K562 (cell line): ENCODE data around the gene ISOC1.

ENCODE experiments used
- CBX5 ChIP-seq: IDR thresholded peaks from 2 replicates; pipeline ENCODE4 v1.6.1; 2014; ENCODE audit warnings: low read depth, borderline replicate concordance
- CEBPB ChIP-seq: fragments of 450-650 bp; IDR thresholded peaks from 2 replicates; pipeline ENCODE4 v1.6.1; 2016; ENCODE audit warnings: missing genetic modification characterization, missing compliant biosample characterization
- CREB1 ChIP-seq, 2 experiments: sonication (generic) in 1 of 2; formaldehyde crosslinking in 1 of 2; IDR thresholded peaks; 2 replicates each; pipeline versions ENCODE4 v1.6.1 to v1.8.0; 2012 to 2022; ENCODE audit warnings: inconsistent platforms in 1 of 2, mild to moderate bottlenecking in 1 of 2, missing genetic modification reagents in 1 of 2, moderate library complexity in 1 of 2
- NFIC ChIP-seq: fragments of 450-650 bp; IDR thresholded peaks from 2 replicates; pipeline ENCODE4 v1.6.1; 2017; ENCODE audit warnings: mild to moderate bottlenecking, inconsistent platforms
- POLR2A ChIP-seq: fragments of 450-650 bp; conservative IDR thresholded peaks from 2 replicates; pipeline ENCODE4 v1.6.1; 2016
- RCOR1 ChIP-seq, 2 experiments: IDR thresholded peaks; 2 replicates each; pipeline ENCODE4 v1.6.1; 2012; ENCODE audit warnings: low read depth in 2 of 2, low read length in 2 of 2, borderline replicate concordance in 1 of 2, improper control_type of control experiment in 1 of 2
- SMARCB1 ChIP-seq: IDR thresholded peaks from 2 replicates; pipeline ENCODE4 v1.6.1; 2011; ENCODE audit warnings: improper control_type of control experiment, low read depth; ENCODE audit not compliant: insufficient read length
- ZZZ3 ChIP-seq: fragments of 450-650 bp; IDR thresholded peaks from 2 replicates; pipeline ENCODE4 v1.6.1; 2016; ENCODE audit warnings: antibody characterized with exemption, mild to moderate bottlenecking, moderate library complexity
- TF ChIP-seq, protein P1 (sequence below), 3 experiments: IDR thresholded peaks in 2 of 3; conservative IDR thresholded peaks in 1 of 3; 2 replicates each; pipeline ENCODE4 v1.5.1; 2011 to 2012; ENCODE audit warnings: low read length in 3 of 3, mild to moderate bottlenecking in 3 of 3, control low read depth in 2 of 3, improper control_type of control experiment in 1 of 3, inconsistent platforms in 1 of 3, low read depth in 1 of 3, mixed read lengths in 1 of 3, moderate library complexity in 1 of 3; ENCODE audit not compliant: insufficient read depth in 2 of 3
- TF ChIP-seq, protein P2 (sequence below): sonication (generic); formaldehyde crosslinking; IDR thresholded peaks from 2 replicates; pipeline ENCODE4 v1.8.0; 2022; ENCODE audit warnings: mild to moderate bottlenecking, missing genetic modification reagents

DNA sequence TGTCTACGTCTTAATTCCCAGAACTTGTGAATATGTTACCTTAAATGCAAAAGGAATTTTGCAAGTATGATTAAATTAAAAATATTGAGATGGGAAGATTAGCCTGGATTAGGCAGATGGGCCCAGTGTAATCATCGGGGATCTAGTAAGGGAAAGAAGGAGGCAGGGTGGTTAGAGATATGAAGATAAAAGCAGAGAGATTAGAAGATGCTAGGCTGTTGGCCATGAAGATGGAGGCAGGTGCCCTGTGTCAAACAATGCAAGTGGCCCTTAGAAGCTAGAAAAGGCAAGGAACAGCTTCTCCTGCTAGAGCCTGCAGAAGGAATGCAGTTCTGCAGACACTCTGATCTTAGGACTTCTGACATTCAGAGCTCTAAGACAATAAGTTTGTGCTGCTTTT is 28.8 kb upstream of the ISOC1 start:
- TF ChIP-seq RCOR1 (IDR thresholded peaks at IDR 0.05; ENCODE audit: borderline replicate concordance in 1 of 2, low read depth in 2 of 2, low read length in 2 of 2) (no peak), NFIC (no peak), POLR2A (no peak), CEBPB (tag) (no peak), SMARCB1 (no peak), CBX5 (no peak), ZZZ3 (no peak), CREB1 (IDR thresholded peaks at IDR 0.05) (no peak), CREB1 (CRISPR knock-in tag; IDR thresholded peaks at IDR 0.05) (no peak)
- TF ChIP-seq, protein P1, sequence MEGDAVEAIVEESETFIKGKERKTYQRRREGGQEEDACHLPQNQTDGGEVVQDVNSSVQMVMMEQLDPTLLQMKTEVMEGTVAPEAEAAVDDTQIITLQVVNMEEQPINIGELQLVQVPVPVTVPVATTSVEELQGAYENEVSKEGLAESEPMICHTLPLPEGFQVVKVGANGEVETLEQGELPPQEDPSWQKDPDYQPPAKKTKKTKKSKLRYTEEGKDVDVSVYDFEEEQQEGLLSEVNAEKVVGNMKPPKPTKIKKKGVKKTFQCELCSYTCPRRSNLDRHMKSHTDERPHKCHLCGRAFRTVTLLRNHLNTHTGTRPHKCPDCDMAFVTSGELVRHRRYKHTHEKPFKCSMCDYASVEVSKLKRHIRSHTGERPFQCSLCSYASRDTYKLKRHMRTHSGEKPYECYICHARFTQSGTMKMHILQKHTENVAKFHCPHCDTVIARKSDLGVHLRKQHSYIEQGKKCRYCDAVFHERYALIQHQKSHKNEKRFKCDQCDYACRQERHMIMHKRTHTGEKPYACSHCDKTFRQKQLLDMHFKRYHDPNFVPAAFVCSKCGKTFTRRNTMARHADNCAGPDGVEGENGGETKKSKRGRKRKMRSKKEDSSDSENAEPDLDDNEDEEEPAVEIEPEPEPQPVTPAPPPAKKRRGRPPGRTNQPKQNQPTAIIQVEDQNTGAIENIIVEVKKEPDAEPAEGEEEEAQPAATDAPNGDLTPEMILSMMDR (IDR thresholded peaks at IDR 0.05 in 2 of 3, conservative IDR thresholded peaks at IDR 0.05 in 1 of 3; ENCODE audit: insufficient read depth in 2 of 3, low read depth in 1 of 3, low read length in 3 of 3): no peak
- TF ChIP-seq, protein P2, sequence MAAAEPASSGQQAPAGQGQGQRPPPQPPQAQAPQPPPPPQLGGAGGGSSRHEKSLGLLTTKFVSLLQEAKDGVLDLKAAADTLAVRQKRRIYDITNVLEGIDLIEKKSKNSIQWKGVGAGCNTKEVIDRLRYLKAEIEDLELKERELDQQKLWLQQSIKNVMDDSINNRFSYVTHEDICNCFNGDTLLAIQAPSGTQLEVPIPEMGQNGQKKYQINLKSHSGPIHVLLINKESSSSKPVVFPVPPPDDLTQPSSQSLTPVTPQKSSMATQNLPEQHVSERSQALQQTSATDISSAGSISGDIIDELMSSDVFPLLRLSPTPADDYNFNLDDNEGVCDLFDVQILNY: no peak
